Anterior cingulate cortex (tissue), 58 donors: ENCODE data around the gene SHISA8.
"Not testable (repeated sequence)": the region's sequence is repeated elsewhere in the genome, so short reads cannot be mapped to it uniquely, and the experiment has no call there.

Source experiments
- DNase-seq, 58 donors: peaks; one replicate each; lab custom pipeline; 2025; lab: John Stamatoyannopoulos, UW

SHISA8 gene

GRCh38 chr22:41915035-41915785 is at the start of gene SHISA8:
Gene SHISA8 (minus strand): TSS chr22:41915074. CDS start chr22:41914667, 407 bp downstream.
- DNase-seq: peak in 5 of 58 donors; percentile 13 to 37 (median 28)

GRCh38 chr22:41964112-41964491 is 49.2 kb upstream of the SHISA8 start:
- peak in 3 of 58 donors; percentile 65 to 67 (median 66) for DNase-seq

GRCh38 chr22:41963453-41964111 is 48.7 kb upstream of the SHISA8 start:
- DNase-seq: peak in 49 of 58 donors; percentile 22 to 89 (median 64)

- no peak for DNase-seq
Observed at GRCh38 chr22:41957941-41958556, 43.2 kb upstream of the SHISA8 start.

GRCh38 chr22:41952713-41953112 is 37.8 kb upstream of the SHISA8 start:
- peak in 1 of 58 donors; percentile 29 for DNase-seq

- DNase-seq: peak in 57 of 58 donors; percentile 47 to 97 (median 86)
Observed at GRCh38 chr22:41951898-41952474, 37.1 kb upstream of the SHISA8 start, which contains the start of gene SMIM45. Gene SMIM45 (plus strand): TSS chr22:41952150.

GRCh38 chr22:41949297-41949965 is 34.6 kb upstream of the SHISA8 start:
- DNase-seq: no peak

GRCh38 chr22:41948928-41949296 is 34.0 kb upstream of the SHISA8 start:
- not testable (repeated sequence) for DNase-seq

GRCh38 chr22:41948142-41948541 is 33.3 kb upstream of the SHISA8 start:
- DNase-seq: no peak

- no peak for DNase-seq
Observed at GRCh38 chr22:41947424-41948080, 32.7 kb upstream of the SHISA8 start.

- peak; percentile 57 to 98 (median 92) for DNase-seq
Observed at GRCh38 chr22:41946629-41947423, 32.0 kb upstream of the SHISA8 start, which contains the start of gene CENPM. Gene CENPM (minus strand): TSS chr22:41947152. CDS start chr22:41947076, 76 bp downstream.

GRCh38 chr22:41943661-41944209 is 28.9 kb upstream of the SHISA8 start:
- DNase-seq: no peak

GRCh38 chr22:41940832-41941765 is 26.2 kb upstream of the SHISA8 start:
- DNase-seq: peak in 56 of 58 donors; percentile 26 to 89 (median 74)

GRCh38 chr22:41939981-41940831 is 25.3 kb upstream of the SHISA8 start:
- peak in 34 of 58 donors; percentile 16 to 73 (median 37) for DNase-seq

GRCh38 chr22:41936894-41937169 is 22.0 kb upstream of the SHISA8 start:
- DNase-seq: no peak

- no peak for DNase-seq
Observed at GRCh38 chr22:41935509-41935908, 20.6 kb upstream of the SHISA8 start.

- peak in 16 of 58 donors; percentile 18 to 51 (median 28) for DNase-seq
Observed at GRCh38 chr22:41935015-41935351, 20.1 kb upstream of the SHISA8 start.
